CD4-positive, alpha-beta T cell treated with Interleukin-4 for 4 hours (primary cell): ENCODE measurements around the gene SLC25A43.

Experiments
- DNase-seq: peaks from one replicate; pipeline ENCODE4 v3.0.0-alpha.2; 2020

Gene SLC25A43

DNA sequence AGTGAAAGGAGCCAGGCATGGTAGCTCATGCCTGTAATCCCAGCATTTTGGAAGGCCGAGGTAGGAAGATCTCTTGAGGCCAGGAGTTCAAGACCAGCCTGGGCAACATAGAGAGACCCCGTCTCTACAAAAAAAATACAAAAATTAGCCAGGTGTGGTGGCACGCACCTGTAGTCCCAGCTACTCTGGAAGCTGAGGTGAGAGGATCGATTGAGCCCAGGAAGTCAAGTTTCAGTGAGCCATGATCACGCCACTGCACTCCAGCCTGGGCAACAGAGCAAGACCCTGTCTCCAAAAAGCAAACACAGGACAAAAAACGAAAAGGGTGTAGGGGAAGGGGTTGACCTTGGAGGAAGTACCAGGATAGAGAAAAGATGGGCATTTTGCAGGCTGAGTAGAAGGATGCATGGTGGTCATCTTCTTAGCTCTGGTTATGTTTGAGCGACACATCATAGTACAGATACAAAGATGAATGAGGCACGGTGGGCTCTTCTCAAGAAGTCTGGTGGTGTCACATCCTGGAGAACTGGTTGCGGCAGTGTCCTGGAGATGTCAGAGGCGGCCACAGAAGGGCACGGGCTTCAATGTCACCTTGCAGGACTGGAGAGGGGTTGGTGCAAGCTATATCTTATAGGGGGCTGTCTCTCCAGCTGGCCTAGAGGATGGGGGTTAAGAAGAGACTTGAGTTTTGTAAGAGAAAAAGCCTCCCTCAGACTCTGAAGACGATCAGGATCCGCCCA, 101.1 kb downstream of the SLC25A43 start:
- DNase-seq = no peak

DNA sequence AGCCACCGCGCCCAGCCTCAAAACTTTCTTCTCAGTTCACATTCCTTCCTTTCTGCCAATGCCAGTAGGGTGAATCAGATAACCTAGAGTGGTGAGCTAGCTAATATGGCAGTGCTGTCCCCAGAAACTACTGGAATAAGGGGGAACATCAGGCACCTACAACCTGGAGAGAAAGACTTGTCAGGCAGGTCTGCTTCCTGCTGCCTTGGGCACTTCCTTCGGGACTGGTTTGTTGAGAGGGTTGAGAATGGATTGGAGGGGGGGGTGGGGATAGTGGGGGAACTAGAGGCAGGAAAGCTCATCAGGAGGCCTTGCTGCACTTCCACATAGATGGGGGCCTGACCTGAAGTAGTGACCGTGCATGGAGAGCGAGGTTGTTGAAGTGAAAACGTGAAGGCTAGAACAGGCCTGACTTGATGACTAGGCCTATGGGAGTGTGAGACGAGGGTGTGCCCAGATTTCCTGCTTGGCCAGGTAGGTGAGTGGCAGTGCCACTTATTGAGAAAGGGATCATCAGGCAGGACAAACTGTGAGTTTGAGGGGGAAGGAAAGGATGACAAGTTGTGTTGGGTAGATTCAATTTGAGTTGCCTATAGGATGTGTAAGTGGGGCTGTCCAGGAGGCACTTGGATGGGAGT, 102.5 kb downstream of the SLC25A43 start:
- no peak for DNase-seq

DNA sequence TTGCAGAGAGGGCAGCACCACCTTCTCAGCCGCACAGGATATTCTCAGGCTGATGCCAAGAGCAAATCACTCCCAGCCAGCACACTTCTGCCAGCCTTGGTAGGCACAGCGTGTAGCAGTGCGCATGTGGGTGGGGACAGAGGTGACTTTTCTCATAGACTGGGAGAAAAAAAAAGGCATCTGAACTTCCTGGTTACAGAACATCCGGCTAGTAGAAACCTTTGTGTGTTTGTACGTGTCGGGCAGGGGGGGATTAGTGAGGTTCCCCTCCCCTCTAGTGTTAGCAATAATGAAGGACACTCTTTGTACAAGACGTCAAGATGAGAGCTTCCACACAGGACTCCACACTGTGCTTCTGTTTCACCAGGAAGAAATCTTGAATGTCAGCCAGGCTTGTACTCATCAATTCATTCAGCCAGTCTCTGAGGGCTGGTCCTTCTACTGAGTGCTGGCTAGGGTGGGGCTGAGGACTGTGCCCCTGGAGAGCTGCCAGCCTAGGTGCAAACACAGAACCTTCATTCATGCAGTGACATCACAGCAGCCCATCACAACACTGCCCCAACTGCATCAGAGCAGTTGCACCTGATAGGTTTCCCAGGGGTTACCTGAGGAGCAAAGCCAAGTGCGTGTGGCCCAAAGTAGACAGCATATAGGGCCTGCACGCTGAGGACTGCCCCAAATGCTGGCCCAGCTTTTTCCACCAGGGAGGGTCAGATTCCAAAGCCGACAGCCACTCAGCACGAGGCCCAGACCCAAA, 103.8 kb downstream of the SLC25A43 start:
- peak; percentile 38 for DNase-seq

DNA sequence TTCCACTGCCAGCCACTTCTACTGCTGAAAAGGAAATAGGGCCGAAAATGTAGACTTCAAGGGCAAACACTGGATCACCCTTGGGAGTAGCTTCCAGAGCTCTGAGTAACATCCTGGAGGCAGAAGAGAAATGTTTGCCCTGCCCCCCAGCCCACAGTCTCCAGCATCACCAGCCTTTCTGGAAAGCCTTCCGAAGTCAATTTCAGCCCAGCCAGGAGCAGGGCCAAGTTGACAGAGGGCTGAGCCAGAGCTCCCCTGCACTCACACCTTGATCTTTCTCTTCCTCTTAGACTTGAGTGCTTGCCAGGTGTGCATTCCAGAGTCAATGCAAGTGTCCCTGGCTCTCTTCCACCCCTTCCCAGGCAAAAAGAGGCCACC, 104.3 kb downstream of the SLC25A43 start:
- DNase-seq = no peak
